ENCODE data around the gene PRICKLE4. TPM values are rescaled to one million over a fixed set of nuclear protein-coding genes. Genes with fewer than 3 reads are reported as not detected.
A peak's percentile ranks its signal among the peaks of the same experiment; 100 is the strongest.

The PRICKLE4 gene
- total RNA-seq, 1 donor = not detected

DNA sequence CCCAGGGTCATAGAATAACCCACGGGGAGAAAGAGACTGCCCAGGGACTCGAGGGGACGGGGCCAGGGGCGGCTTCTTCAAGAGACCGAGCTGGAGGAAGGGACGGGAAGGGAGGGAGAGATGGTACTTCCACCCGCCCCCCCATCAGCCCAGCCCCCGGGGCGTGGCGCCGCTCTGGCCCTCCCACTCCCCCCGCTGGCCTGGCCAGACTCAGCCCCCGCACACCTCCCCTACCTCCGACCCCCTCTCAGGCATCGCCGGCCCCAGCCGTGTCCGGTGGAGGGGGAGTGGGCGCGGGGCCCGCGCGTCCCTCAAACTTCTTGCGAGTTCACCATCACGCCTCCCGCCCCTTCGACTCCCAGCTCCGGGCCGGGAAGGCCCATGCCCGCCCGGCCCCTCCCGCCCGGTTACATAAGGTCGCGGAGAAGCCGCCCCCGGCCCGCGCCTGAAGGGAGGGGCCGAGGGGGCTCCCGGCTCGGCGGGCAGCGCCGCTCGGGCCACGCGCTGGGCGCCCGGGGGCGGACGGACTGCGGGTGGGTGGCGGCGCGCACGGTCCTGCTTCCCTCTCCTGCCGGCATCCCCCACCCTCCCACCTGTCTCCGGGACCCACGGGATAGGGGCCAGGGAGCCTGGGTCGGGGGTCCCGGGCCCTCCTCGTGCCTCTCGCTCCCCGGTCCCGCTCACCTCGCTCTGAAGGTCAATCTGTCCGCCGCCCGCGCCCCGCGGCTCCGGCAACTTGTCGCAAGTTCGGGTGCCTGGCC is 45.7 kb upstream of the PRICKLE4 start:
- Histone ChIP-seq H4K20me1 (ENCODE audit: insufficient read depth, low read length) (peaks cover 17% of the 10 kb centered on the region), H3K79me2 (ENCODE audit: insufficient read depth, low read length) (peaks cover 23% of the 10 kb centered on the region), H2AFZ (ENCODE audit: low read length) (peak overlapping the region; percentile 51), H3K36me3 (ENCODE audit: insufficient read depth, low read length) (no peaks in the 10 kb centered on the region), H3K27ac (ENCODE audit: low read depth, low read length) (no peak overlapping the region), H3K4me3 (ENCODE audit: insufficient read depth, low read length) (peak overlapping the region; percentile 76), H3K27me3 (ENCODE audit: insufficient read depth, low read length) (no peaks in the 10 kb centered on the region), H3K4me1 (ENCODE audit: insufficient read depth, low read length) (peaks cover 30% of the 10 kb centered on the region), H3K9me3 (ENCODE audit: low read depth, low read length) (no peaks in the 10 kb centered on the region), H3K4me2 (ENCODE audit: insufficient read depth, low read length) (peak overlapping the region; percentile 85)
- TF ChIP-seq, protein P1, sequence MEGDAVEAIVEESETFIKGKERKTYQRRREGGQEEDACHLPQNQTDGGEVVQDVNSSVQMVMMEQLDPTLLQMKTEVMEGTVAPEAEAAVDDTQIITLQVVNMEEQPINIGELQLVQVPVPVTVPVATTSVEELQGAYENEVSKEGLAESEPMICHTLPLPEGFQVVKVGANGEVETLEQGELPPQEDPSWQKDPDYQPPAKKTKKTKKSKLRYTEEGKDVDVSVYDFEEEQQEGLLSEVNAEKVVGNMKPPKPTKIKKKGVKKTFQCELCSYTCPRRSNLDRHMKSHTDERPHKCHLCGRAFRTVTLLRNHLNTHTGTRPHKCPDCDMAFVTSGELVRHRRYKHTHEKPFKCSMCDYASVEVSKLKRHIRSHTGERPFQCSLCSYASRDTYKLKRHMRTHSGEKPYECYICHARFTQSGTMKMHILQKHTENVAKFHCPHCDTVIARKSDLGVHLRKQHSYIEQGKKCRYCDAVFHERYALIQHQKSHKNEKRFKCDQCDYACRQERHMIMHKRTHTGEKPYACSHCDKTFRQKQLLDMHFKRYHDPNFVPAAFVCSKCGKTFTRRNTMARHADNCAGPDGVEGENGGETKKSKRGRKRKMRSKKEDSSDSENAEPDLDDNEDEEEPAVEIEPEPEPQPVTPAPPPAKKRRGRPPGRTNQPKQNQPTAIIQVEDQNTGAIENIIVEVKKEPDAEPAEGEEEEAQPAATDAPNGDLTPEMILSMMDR (IDR thresholded peaks at IDR 0.05; ENCODE audit: extremely low read depth, low read depth, low read length) = no peak
- peak; percentile 99 for DNase-seq (ENCODE audit: insufficient read length, low spot score, missing footprints)

DNA sequence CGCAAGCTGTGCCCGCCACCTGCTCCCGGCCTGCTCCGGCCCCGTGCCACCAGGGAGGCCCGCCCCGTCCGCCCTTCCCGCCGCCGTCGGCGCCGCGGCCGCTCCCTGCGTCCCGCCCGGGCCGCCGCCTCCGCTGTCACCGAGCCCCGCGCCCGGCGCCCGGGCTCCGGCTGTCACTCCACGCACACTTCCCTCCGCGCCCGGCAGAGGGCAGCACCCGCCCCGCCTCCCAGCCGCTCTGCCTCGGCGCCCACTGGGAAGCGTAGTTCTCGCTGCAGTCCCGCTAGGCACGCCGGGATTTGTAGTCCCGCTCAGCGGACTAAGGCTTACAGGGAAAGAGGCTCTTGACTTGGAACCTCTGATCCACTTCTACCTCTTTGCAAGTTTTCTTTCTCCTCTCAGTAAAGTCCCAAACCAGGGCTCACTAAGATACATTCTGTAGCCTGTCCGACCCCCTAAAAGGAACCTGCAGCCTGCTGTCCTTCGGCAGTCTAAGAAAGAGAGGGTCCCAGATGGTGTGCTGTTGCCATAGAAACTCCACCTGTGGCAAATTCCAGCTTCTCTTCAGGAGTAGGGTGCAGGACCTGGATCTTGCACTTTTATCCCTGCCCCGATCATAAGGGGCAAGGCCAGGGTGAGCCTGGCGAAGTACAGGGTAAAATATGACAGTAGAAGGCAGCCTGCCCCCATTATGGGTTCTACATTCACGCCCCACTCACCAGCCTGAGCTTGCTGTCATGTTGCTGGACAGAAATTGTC is 45.0 kb upstream of the PRICKLE4 start, which contains the start of gene TFEB:
Gene TFEB, minus strand, starts transcription at position 182 of the 759 bp plus-strand sequence. CDS start 44,395 bp downstream, outside the sequence.
- DNase-seq (ENCODE audit: insufficient read length, low spot score, missing footprints) = peak; percentile 100
- Histone ChIP-seq H3K4me2 (ENCODE audit: insufficient read depth, low read length) (peak within 1 kb of the TSS; percentile 85), H3K27me3 (ENCODE audit: insufficient read depth, low read length) (no peaks in the 10 kb centered on the region), H3K4me1 (ENCODE audit: insufficient read depth, low read length) (peaks cover 25% of the 10 kb centered on the region), H3K79me2 (ENCODE audit: insufficient read depth, low read length) (peaks cover 23% of the 10 kb centered on the region), H3K27ac (ENCODE audit: low read depth, low read length) (no peak within 1 kb of the TSS), H3K9me3 (ENCODE audit: low read depth, low read length) (no peaks in the 10 kb centered on the region), H4K20me1 (ENCODE audit: insufficient read depth, low read length) (peaks cover 17% of the 10 kb centered on the region), H3K36me3 (ENCODE audit: insufficient read depth, low read length) (no peaks in the 10 kb centered on the region), H3K4me3 (ENCODE audit: insufficient read depth, low read length) (peak within 1 kb of the TSS; percentile 76), H2AFZ (ENCODE audit: low read length) (peak within 1 kb of the TSS; percentile 60)
- TF ChIP-seq, protein P1 (IDR thresholded peaks at IDR 0.05; ENCODE audit: extremely low read depth, low read depth, low read length) = peak; percentile 73

DNA sequence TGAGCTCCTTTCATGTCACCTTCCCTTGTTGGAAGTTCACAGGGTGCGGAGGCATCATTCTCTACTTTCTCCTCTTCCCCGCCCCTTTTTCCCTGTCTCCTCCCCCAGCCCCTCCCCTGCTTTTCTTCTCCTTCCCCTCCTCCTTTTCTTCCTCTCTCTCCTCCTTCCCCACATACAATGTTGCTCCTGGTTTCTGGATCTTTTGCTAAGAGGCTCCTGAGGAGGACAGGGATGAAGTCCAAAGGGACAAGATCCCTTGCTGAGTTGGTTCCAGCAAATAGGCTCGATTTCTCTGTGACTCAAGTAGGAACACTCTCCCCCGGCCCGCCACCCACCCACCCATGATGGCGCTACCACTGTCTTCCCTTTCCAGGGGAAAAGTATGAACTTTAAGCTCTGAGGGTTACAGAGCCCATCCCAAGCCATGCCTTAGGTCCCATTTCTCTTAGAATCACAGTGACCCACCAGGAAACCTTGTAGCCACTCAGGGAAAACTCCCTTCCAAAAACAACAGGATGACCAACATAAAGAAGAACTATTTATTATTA is 44.3 kb upstream of the PRICKLE4 start:
- peaks cover 18% of the 10 kb centered on the region for H3K79me2 ChIP-seq (ENCODE audit: insufficient read depth, low read length)
- peaks cover 12% of the 10 kb centered on the region for H4K20me1 ChIP-seq (ENCODE audit: insufficient read depth, low read length)
- TF ChIP-seq, protein P1 (IDR thresholded peaks at IDR 0.05; ENCODE audit: extremely low read depth, low read depth, low read length) = no peak
- H3K4me2 ChIP-seq (ENCODE audit: insufficient read depth, low read length) = peak overlapping the region; percentile 74
- H3K4me1 ChIP-seq (ENCODE audit: insufficient read depth, low read length) = peaks cover 18% of the 10 kb centered on the region
- H3K36me3 ChIP-seq (ENCODE audit: insufficient read depth, low read length) = no peaks in the 10 kb centered on the region
- H3K9me3 ChIP-seq (ENCODE audit: low read depth, low read length) = no peaks in the 10 kb centered on the region
- no peak overlapping the region for H2AFZ ChIP-seq (ENCODE audit: low read length)
- no peak overlapping the region for H3K27ac ChIP-seq (ENCODE audit: low read depth, low read length)
- H3K27me3 ChIP-seq (ENCODE audit: insufficient read depth, low read length) = no peaks in the 10 kb centered on the region
- peak overlapping the region; percentile 43 for H3K4me3 ChIP-seq (ENCODE audit: insufficient read depth, low read length)
- DNase-seq (ENCODE audit: insufficient read length, low spot score, missing footprints) = peak; percentile 71
